Testis (tissue), 2 donors: ENCODE data around the gene MRPL18.

Experiments used
- CTCF ChIP-seq, 3 experiments: fragments of 450-650 bp in 2 of 3; fragments of 200-600 bp in 1 of 3; sonication (generic) in 1 of 3; IDR thresholded peaks; one replicate each; pipeline ENCODE4 v1.5.1; 2016 to 2019; ENCODE audit warnings: antibody characterized with exemption in 3 of 3, mild to moderate bottlenecking in 2 of 3, moderate library complexity in 1 of 3
- POLR2A ChIP-seq: fragments of 450-650 bp; IDR thresholded peaks from one replicate; pipeline ENCODE4 v1.6.1; 2017; ENCODE audit warnings: antibody characterized with exemption, mild to moderate bottlenecking, moderate library complexity

- TF ChIP-seq POLR2A = no peak
- no peak for TF ChIP-seq CTCF (IDR thresholded peaks at IDR 0.05)
These were observed 38.8 kb upstream of the MRPL18 start for GRCh38 chr6:159751448-159751847.
